Measurements from ENCODE around the gene B9D2.

GRCh38 chr19:41386442-41386841 lies 22.5 kb upstream of the B9D2 start:
- TF ChIP-seq OSR1 (CRISPR knock-in tag; IDR thresholded peaks at IDR 0.05) (no peak), ARNTL (CRISPR knock-in tag; IDR thresholded peaks at IDR 0.05; ENCODE audit: borderline replicate concordance, low read depth) (no peak), CREB5 (CRISPR knock-in tag; IDR thresholded peaks at IDR 0.05; ENCODE audit: low read depth) (no peak), ZC3H10 (CRISPR knock-in tag; IDR thresholded peaks at IDR 0.05) (no peak), CSRNP3 (CRISPR knock-in tag; IDR thresholded peaks at IDR 0.05) (no peak), ISL1 (CRISPR knock-in tag; IDR thresholded peaks at IDR 0.05) (no peak), GLIS3 (CRISPR knock-in tag; IDR thresholded peaks at IDR 0.05) (no peak), ZNF70 (CRISPR knock-in tag; IDR thresholded peaks at IDR 0.05) (no peak), PATZ1 (CRISPR knock-in tag; IDR thresholded peaks at IDR 0.05; ENCODE audit: borderline replicate concordance) (no peak), RARB (CRISPR knock-in tag; IDR thresholded peaks at IDR 0.05) (no peak)

Data from SK-N-SH treated with all-trans-retinoic acid at 6 μM for 48 hours (cell line).